AML-193 (cell line): ENCODE measurements around the gene UNC79.
"Not testable (repeated sequence)": the region's sequence is repeated elsewhere in the genome, so short reads cannot be mapped to it uniquely, and the experiment has no call there.

ENCODE experiments used
- DNase-seq, 2 experiments: peaks; one replicate each; lab custom pipeline; 2025; lab: John Stamatoyannopoulos, UW

The UNC79 gene

DNA sequence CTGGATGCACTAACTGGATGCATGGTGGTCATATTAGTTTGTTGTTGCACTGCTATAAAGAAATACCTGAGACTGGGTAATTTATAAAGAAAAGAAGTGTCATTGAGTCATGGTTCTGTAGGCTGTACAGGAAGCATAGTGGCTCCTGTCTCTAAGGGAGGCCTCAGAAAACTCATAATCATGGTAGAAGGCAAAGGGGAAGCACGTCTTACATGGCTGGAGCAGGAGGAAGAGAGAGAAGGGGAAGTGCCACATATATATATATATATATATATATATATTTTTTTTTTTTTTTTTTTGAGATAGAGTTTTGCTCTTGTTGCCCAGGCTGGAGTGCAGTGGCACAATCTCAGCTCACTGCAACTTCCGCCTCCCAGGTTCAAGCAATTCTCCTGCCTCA is 62.9 kb downstream of the UNC79 start:
- DNase-seq, result not testable (repeated sequence)

GRCh38 chr14:93496856-93497741 is 66.4 kb downstream of the UNC79 start:
- DNase-seq, result no peak

DNA sequence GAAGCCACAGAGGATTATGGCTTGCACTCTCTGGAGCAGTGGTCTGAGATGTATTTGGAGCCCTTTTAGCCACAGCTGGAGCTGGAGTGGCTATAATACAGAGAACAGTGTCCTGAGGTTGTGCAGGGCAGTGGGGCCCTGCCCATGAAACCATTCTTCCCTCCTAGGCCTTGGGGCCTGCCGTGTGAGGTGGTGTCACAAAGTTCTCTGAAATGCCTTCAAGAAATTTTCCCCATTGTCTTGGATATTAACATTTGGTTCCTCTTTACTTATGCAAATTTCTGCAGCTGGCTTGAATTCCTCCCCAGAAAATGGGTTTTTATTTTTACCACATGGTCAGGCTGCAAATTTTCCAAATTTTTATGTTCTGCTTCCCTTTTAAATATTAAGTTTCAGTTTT is 79.3 kb downstream of the UNC79 start:
- DNase-seq, result no peak

DNA sequence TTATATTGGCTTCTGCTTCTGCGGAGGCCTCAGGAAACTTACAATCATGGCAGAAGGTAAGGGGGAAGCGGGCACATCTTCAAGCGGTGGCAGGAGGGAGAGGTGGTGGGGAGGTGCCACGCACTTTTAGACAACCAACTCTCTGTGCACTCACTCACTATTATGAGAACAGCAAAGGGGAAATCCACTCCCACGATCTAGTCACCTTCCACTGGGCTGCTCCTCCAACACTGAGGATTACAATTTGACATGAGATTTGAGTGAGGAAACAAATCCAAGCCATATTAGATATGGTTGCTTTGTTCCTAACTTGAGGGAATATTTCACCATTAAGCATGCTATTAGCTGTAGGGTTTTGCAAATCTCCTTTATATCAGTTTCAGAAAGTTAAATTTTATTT is 80.3 kb downstream of the UNC79 start:
- no peak for DNase-seq

GRCh38 chr14:93520053-93520607 is 89.4 kb downstream of the UNC79 start:
- no peak for DNase-seq

DNA sequence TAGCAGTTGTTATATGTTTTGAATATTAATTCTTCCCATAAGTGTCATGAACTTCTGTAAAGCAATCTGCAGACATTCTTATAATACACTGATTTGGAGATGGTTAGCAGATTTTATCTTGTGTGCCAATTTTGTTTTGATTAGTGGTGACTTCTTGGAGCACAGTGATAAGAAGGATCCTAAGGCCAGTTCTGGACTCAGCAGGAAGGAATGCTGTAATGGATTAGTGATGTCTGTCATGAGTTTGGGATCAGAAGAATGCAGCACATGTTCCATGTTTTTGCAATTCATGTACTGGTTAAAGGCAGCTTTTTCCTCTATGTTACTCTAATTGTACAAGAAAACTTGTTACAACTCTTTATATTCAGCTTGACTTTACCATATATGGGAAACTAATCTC is 91.5 kb downstream of the UNC79 start:
- DNase-seq, result no peak

DNA sequence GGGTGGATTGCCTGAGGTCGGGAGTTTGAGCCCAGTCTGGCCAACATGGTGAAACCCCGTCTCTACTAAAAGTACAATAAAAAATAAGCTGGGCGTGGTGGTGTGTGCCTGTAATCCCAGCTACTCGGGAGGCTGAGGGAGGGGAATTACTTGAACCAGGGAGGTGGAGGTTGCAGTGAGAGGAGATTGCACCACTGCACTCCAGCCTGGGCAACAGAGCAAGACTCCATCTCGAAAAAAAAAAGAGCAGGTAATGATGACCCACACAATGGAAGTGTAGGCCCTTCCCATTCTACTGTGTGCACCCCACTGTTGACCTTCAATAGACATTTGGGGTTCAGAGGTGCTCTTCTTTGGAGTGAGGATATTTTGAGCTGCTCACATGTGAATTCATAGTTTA is 94.5 kb downstream of the UNC79 start:
- DNase-seq, result not testable (repeated sequence)

DNA sequence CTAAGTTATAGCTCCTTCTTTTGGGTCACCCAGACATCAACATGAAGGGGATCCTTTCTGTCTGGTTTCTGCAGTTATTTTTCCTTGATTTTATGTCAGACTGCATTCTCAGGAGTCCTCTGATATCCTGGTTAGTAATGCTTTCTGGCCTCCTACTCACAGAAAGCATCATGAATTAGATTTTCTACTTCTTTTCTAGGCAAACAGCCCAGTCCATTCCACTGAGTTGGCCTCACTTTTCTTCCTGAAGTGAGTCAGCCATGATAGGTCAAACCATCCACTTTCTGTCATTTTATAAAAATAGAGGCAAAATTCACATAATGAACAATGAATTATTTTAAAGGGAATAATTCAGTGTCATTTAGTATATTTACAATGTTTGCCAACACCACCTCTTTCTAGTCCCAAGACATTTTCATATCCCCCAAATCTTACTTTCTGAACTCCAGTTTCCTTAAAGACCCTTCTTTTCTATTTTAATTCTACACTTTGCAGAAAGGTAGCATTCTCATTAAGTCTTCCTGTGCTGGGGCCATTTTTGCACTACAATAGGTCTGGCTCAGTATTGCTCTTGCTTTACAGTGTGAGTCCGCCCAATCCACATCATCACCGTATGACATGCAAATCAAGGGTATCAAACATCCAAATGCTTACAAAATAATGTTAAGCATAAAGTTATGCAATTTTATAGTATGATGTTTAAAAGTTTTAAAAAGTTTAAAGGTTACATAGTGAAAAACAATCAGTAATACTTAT is 95.1 kb downstream of the UNC79 start:
- DNase-seq, result no peak

- peak in 1 of 2 experiments; percentile 10 for DNase-seq
Measured at GRCh38 chr14:93527203-93527607, 96.5 kb downstream of the UNC79 start.

DNA sequence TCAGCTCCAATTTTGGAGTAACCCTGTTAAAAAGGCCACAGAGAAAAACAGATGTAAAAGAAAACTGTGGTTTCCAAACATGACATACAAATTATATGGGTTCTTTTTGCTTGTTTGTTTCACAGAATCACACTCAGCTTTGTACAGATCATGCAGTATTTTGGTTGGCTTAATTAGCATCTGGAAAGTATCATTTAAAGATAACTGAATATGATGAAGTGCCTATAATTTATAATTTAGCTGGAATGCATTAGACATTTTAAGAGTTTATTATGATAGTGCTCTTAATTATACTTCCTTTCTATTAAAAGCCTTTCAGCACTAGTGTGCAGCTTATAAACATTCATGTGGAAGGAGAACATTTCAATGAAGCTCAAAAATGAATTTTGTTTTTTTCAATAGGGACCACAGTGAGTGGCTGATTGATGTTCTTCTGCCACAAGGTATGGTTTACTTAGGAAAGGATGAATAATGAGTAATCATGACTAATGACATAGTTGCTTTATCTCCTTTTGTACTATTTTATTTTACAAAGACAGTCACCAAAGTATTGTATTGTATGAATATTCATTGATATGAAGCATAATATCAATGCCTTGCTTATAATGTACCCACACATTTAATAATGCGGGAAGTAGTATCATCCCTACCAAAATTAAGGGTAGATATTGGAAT is 98.3 kb downstream of the UNC79 start:
- DNase-seq, result no peak

- no peak for DNase-seq
Measured at GRCh38 chr14:93531644-93532043, 100.9 kb downstream of the UNC79 start.

- DNase-seq, result no peak
Measured at GRCh38 chr14:93532541-93532940, 101.8 kb downstream of the UNC79 start.

DNA sequence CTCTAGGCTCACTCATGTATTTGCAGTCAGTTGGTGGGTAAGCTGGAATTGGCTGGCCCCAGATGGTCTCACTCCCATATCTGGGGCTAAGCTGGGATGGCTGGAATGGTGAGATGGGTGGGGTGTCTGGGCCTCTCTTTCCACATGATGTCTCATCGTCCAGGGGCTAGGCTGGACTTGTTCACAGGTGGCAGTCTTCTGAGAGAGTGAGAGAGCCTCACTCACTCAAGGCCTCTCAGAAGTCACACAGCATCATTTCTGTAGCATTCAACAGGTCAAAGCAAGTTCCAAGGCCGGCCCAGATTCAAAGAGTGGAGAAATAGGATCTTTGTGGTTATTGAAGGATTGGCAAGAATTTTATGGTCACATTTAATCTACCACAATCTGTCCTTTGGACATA is 102.7 kb downstream of the UNC79 start:
- no peak for DNase-seq

DNA sequence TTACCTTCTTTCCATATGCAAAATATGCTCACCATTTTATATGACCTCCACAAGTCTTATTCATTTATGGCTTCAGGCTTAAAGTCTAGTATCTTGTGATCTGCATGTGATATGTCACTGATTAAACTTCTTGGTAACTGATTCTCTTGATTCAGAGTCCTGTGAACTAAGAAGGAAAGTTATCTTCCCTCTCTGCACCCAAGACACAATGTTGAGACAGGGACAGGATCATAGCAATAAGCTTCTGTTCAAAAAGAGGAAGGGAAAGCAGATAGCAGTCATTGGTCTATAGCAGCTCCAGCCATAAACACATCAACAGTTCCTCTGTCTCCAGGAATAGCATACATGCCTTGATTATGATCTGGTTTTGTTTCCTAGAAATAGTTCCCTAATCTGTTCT is 103.1 kb downstream of the UNC79 start:
- DNase-seq, result no peak

DNA sequence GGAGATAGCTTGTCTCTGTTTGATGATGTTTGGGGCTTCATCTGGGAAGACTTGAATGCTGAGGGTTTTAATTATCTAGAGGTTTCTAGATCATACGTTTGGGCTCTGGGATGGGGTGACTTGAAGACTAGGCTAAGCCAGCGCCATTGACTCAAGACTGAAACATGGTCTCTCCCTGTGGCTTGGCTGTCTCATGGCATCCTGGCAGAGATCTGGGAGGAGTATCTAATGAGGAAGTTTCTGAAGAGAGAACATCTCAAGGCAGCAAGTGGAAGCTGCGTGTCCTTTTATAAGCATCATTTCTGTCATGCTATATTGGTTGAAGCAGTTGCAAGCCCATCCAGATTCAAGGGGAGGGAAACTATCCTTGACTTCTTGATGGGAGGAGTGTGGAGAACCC is 104.8 kb downstream of the UNC79 start:
- no peak for DNase-seq

DNA sequence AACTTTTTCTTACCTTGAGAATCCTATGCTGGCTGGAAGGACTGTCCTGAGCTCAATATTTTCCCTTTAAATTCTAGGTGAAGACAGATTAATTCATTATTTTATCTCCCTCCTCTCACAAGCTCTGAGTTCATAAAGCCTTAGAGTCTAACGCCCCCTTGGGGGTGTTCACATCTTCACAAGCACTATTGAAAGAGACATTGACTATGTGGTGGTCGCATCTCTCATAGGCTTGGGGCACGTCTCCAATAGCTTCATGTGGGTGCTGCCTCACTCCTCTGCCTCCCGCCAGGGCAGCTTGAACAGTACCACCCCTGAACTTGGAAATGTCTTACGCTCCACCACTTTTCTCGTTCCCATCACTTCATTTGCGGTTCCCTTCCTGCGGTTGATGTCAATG is 106.2 kb downstream of the UNC79 start:
- peak; percentile 5 to 20 for DNase-seq

- no peak for DNase-seq
Measured at GRCh38 chr14:93537951-93538350, 107.2 kb downstream of the UNC79 start.

GRCh38 chr14:93538413-93538812 is 107.7 kb downstream of the UNC79 start:
- no peak for DNase-seq

DNA sequence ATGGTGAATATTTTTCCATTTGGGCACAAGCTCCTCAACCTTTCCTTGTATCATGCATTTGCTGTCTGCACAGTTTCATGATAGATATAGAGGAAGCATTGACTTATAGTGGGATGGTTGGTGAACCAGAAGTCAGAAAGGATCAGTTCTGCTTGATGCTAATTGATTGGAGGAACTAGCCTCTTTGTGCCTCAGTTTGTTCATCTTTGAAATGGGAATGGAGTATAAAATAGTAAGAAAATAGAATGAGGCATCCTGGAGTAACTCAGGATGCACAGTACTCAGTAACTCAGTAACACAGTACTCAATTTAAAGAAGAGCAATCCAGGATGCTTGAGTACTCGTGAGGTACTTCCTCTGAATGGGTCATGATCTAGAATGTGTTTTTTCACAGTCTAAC is 109.5 kb downstream of the UNC79 start:
- no peak for DNase-seq

- DNase-seq, result peak; percentile 12 to 41
Measured at GRCh38 chr14:93543766-93544165, 113.0 kb downstream of the UNC79 start.

- DNase-seq, result no peak
Measured at GRCh38 chr14:93544212-93544611, 113.5 kb downstream of the UNC79 start.

DNA sequence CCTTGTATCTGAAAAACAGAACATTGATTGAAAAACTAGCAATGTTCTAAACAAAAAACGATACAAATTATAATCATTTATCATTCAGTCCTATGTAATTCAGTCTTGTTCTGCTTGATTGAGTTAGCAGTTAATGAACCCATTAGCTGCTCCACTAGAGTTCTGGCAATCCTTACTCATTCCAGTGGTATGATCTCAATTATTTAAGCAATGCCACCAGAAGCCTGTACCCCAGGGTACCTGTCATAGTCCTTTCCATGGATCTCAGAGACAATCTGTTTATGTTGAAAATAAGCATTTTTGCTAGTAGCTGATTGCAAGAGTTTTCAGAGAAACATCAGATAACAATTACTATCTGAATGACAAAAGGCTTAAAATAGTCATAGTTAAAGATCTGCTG is 115.9 kb downstream of the UNC79 start:
- no peak for DNase-seq
